Activated CD4-positive, alpha-beta T cell treated with anti-CD3 and anti-CD28 coated beads, Interleukin-2, amount 50 U/mL, for 24 hours (primary cell): ENCODE data around the gene SFT2D1.
A peak's percentile ranks its signal among the peaks of the same experiment; 100 is the strongest.

Source experiments
- DNase-seq, 2 donors: peaks; one replicate each; pipeline ENCODE4 v3.0.0-alpha.2; 2020; ENCODE audit warnings: low read depth in 1 of 2, low spot score in 1 of 2

Gene SFT2D1

GRCh38 chr6:166278579-166279392 lies 63.6 kb downstream of the SFT2D1 start:
- DNase-seq: no peak

GRCh38 chr6:166277892-166278578 lies 64.3 kb downstream of the SFT2D1 start:
- DNase-seq: no peak

GRCh38 chr6:166277018-166277417 lies 65.3 kb downstream of the SFT2D1 start:
- no peak for DNase-seq

DNA sequence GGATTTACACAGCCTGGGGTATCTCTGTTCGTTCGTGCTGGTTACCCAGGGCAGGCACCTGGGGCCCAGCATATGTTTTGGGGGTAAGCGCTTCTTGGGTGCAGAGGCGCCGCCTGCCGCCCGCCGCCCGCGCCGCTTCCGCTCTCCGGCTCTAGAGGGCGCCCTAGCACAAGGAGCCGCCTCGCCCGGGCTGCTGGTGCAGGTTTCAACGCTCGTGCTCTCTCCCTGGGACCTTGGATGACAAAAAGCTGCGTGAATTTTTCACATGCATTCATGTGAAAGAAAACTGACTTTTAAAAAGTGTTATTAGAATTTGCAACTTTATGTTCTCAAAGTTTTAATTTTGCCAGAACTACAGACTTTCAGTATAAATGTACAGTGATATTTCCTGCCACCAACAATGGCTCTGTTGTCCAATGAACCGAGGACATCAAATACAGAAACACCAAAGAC lies 66.6 kb downstream of the SFT2D1 start:
- DNase-seq: peak; percentile 69 to 79

DNA sequence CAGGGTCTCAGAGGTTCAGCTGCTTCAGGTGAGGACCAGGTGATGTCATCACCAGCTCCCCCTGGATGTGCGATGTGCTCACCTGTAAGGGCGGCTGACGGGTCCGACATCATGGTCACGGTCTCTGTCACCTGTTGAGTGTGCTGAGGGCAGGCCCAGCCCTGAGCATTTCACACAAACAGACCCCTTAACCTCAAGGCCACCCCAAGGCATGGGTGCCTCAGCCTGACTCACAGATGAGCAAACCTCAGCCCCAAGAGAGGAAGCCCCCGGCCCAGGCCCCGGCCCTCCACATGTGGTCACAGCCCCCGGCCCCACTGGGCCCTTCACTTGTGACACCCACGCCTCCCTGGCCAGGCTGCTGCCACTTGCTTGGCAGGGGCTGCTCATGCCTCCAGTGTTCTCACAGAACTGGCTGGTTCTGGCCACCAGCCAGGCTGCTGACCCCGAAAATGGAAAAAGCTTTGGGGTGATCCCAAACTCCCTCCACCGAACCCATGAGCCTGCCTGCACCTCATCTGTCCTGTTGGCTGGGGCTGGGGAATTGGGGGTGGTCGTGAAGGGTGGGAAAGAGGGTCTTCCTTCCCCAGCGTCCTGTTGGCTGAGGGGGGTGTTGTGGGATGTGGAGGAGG lies 67.5 kb downstream of the SFT2D1 start:
- no peak for DNase-seq

GRCh38 chr6:166274163-166274562 lies 68.2 kb downstream of the SFT2D1 start:
- no peak for DNase-seq

GRCh38 chr6:166271376-166271765 lies 71.0 kb downstream of the SFT2D1 start:
- DNase-seq: no peak

GRCh38 chr6:166270706-166271375 lies 71.5 kb downstream of the SFT2D1 start:
- no peak for DNase-seq
